GM18507 (cell line): ENCODE data around the gene STIM1.

Experiments
- DNase-seq: peaks from one replicate; pipeline ENCODE4 v3.0.0; 2011; ENCODE audit warnings: low read depth; ENCODE audit not compliant: insufficient read length; ENCODE audit errors: extremely low spot score
- FAIRE-seq: peaks from 2 replicates; lab custom pipeline; 2011; peaks lifted over from hg19 to GRCh38; lab: Jason Lieb, UNC

STIM1 gene

DNA sequence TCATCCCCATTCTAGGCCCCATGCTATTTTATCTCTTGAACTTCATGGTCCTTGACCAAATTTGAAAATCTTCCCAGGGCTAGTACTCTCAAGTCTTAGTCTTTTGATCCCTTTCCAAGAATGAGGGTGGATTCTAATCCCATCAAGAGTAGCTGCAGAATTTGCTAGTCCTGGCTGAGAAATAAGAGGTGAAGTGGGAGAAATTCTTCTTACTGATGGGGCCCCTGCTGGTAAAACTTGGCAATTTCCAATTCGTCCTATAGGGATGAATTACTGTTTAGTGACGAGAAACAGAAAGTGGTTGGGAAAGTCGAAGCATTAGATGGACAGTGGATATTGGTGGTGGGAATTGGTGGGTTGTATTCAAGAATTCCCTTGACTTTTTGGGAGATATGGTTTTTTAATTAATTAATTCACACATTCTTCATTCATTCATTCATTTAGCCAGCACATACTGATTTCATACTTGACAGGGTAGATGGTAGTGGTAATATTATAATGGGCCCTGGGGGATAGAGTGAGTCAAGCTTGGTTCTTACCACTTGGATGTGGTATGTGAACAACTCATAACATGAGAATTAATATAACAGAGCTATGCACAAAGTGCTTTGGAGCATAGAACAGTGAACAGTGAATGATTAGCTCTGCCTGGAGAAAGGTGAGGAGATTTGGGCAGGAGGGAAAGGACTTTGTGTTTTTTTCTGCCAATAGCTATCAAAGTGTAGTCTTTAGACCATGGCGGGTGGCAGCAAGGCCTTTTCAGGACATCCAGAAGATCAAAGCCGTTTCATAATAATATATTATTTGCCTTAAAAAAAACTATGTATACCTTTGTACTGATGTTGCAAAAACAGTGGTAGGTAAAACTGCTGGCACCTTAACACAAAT lies 103.8 kb downstream of the STIM1 start:
- FAIRE-seq: no peak

DNA sequence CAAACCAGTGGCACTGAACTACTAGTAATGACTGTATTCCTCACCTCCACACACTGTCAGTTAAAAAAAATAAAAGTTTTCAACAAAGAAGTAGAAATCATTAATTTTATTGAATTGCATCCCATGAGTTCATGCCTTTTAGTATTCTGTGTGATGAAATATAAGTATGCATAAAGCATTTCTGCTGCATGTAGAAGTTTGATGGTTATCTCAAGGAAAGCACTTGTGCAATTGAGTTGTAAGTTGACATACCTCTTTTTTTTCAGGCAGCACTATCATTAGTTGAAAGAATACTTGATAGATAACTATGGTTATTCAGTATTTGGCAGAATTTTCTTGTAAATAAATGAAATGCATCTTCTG lies 104.4 kb downstream of the STIM1 start:
- FAIRE-seq (no peak), DNase-seq (no peak)

More for the DNA sequence above, 103.8 kb downstream of the STIM1 start:
- DNase-seq: no peak

- no peak for DNase-seq
- no peak for FAIRE-seq
Observed at GRCh38 chr11:3962406-3962840, 107.0 kb downstream of the STIM1 start.

GRCh38 chr11:3964056-3964455 lies 108.6 kb downstream of the STIM1 start:
- FAIRE-seq (no peak), DNase-seq (no peak)

DNA sequence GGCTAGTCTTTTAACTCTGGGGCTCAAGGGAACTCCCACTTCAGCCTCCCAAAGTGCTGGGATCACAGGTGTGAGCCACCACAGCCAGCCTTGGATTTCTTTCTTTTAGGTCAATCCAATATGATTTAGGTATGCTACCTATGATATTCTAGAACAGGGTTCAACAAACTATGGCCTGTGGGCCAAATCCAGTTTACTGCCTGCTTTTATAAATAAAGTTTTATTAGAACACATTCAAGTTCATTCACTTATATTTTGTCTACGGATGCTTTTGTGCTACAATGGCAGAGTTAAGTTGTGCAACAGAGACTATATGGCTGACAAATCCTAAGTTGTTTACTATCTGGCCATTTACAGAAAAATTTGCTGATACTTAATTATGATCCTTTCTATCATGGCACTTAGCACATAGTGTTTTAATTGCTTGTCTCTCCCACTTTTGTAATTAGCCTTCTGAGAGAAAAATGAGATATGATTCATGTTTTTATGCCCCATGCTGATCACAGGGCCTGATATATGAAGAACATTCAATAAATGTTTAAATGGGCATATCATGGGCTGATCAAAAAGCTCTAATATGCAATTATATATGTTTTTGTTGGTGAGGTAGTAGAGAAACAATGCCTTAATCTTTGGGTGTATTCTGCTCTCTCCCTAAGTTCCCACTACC lies 109.6 kb downstream of the STIM1 start:
- FAIRE-seq (no peak), DNase-seq (no peak)

DNA sequence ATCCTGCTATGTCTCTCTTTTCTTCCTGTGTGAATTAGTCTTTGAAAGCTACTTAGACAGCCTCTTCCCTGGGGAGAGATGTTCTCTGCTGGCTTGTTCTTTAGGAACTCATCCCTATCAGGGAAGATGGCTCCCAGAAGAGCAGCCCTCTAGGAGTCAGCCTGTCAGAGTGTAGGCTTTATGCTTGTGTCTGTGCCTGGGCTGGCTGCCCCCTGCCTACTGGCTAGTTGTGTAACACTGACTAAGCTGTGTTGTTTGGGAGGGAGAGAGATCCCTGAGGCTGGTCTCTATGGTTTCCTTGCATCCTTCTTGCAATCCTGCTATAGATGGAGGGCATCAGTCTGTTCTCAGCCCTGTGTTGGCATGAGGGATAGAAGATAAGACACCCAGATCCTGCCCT lies 112.2 kb downstream of the STIM1 start:
- DNase-seq (no peak), FAIRE-seq (no peak)

- FAIRE-seq: no peak
Observed at GRCh38 chr11:3969200-3969599, 113.7 kb downstream of the STIM1 start.

DNA sequence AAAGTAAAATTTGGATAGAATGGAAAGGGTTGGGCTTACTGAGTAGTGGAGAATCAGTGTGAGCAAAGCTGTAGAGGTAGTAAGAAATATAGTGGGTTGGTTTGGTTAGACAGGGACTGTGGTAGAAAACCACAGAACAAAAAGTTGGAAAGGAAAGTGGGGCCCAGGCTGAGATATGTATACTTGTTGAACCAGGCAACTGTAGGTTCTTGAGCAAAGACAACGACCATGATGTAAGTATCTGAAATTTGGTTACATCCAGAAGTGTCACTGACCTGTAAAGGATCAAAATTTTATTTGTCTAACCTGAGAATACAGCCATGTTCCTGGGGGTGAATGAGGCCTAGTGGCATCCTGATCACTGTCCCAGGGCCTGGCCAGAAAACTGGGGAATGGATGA lies 114.1 kb downstream of the STIM1 start:
- DNase-seq (no peak), FAIRE-seq (no peak)

More at GRCh38 chr11:3969200-3969599, 113.7 kb downstream of the STIM1 start:
- no peak for DNase-seq

- FAIRE-seq (no peak), DNase-seq (no peak)
Observed at GRCh38 chr11:3970108-3970507, 114.6 kb downstream of the STIM1 start.

- FAIRE-seq (no peak), DNase-seq (no peak)
Observed at GRCh38 chr11:3971756-3972404, 116.4 kb downstream of the STIM1 start.

DNA sequence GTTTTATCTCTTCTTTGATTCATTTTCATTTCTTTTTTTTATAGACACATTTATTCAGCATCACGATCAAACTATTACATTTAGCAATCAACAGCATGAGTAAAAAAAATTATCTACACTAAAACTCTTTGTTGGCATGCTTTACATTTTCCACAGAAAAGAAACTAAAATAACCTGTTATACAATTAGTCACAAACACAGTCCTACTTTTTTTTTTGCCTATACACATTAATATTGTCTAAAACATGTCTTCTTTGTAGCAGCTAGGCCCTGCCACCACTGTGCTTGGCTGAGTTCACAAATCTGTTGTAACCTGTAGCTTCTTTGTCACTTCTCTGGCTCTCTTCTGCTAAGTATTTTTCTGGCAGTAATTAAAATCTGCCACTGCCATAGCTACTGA lies 117.0 kb downstream of the STIM1 start:
- FAIRE-seq (no peak), DNase-seq (no peak)

GRCh38 chr11:3977078-3977477 lies 121.6 kb downstream of the STIM1 start:
- no peak for FAIRE-seq

DNA sequence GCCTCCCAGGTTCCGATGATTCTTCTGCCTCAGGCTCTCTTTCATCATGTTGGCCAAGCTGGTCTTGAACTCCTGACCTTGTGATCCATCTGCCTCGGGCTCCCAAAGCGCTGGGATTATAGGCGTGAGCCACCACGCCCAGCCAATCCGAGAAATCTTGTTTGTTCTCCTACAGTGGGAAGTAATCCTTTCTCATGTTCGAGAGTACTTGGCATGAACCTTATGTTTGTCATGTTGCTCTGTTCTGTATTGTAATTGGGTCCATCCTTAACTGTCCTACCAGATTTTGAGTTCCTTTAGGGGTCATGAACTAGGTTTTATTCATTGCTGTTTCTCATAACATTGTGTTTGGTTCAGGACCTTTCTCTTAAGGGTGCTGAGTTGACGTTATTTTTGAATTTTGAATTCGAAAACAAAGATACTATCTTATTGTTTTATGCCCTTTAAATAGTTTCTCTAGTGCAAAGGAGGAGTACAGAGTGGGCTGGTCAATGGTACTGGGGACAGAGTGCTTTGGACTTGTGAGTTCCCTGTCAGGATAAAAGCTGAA lies 125.7 kb downstream of the STIM1 start:
- no peak for DNase-seq
- FAIRE-seq: no peak

More at GRCh38 chr11:3977078-3977477, 121.6 kb downstream of the STIM1 start:
- DNase-seq: no peak

DNA sequence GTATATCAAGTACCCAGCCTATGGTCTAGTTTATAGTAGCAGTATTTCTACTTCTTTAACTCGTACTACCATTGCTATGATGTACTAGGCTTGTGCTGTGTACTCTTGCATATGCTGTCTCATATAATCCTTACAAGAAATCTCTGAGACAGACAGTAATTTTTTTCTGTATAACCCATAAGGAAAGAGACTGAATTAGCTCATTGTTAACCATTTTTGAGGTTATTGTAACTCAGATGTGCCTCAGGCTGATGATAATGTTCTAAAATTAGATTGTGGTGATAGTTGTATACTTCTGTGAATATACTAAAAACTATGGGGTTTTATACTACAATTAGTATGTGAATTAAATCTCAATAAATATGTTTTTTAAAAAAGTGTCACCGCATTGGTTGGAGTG lies 127.0 kb downstream of the STIM1 start:
- no peak for DNase-seq
- FAIRE-seq: no peak

DNA sequence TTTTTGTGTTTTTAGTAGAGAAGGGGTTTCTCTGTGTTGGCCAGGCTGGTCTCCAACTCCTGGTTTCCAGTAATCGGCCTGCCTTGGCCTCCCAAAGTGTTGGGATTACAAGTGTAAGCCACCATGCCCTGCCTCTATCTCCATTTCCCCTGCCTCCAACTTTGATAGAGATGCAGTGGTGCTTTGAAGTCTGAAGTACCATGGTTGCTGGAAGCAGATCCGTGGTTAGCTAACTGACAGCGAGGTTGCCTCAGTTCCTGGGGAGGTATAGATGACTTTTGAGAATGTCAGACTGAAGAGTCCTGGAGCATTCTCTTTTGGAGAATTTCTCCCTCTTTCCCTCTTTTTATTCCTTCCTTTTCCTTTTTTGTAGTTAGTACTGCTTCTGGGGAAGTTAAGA lies 127.6 kb downstream of the STIM1 start:
- FAIRE-seq: no peak

GRCh38 chr11:3984896-3985295 lies 129.4 kb downstream of the STIM1 start:
- DNase-seq: no peak
- no peak for FAIRE-seq

More for the DNA sequence above, 127.6 kb downstream of the STIM1 start:
- DNase-seq: no peak

- DNase-seq (no peak), FAIRE-seq (no peak)
Observed at GRCh38 chr11:3985631-3986030, 130.2 kb downstream of the STIM1 start.

GRCh38 chr11:3986301-3986700 lies 130.8 kb downstream of the STIM1 start:
- no peak for DNase-seq
- no peak for FAIRE-seq

DNA sequence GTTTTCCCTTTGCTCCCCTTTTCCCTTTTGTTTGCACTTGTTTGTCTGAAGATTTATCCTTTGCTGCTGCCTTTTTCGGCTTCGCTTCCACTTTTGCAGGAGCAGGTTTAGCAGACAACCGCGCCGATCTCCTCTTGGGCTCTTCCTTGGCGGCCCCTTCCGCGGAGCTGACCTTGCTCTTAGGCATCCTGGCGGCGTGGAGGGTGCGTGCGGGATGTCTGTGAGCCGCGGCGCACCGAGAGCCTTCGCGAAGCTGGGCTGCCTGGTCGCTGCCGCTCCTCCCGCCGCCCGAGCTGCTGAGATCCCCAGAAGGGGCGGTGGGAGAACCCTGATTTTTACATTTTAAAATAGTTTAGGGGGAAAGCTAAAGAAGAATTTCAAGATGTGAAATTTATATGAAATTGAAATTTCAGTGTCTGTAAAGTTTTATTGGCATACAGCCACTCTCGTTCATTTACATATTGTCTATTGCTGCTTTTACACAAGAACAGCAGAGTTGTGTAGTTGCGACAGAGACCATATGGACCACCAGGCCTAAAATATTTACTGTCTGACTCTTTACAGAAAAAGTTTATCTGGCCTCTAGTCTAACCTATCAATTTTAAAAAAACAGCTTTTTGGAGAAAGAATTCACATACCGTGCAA lies 133.9 kb downstream of the STIM1 start:
- FAIRE-seq (no peak), DNase-seq (no peak)

- no peak for DNase-seq
- FAIRE-seq: no peak
Observed at GRCh38 chr11:3989921-3990290, 134.4 kb downstream of the STIM1 start.
